ENCODE data around the gene HDAC4. TPM values are rescaled to one million over a fixed set of nuclear protein-coding genes. Genes with fewer than 3 reads are reported as not detected.

HDAC4 gene
- total and polyA plus RNA-seq, 2 donors (not counting 1 experiment from before 2014, with no cell fraction given): 13.5 to 46.0 TPM

DNA sequence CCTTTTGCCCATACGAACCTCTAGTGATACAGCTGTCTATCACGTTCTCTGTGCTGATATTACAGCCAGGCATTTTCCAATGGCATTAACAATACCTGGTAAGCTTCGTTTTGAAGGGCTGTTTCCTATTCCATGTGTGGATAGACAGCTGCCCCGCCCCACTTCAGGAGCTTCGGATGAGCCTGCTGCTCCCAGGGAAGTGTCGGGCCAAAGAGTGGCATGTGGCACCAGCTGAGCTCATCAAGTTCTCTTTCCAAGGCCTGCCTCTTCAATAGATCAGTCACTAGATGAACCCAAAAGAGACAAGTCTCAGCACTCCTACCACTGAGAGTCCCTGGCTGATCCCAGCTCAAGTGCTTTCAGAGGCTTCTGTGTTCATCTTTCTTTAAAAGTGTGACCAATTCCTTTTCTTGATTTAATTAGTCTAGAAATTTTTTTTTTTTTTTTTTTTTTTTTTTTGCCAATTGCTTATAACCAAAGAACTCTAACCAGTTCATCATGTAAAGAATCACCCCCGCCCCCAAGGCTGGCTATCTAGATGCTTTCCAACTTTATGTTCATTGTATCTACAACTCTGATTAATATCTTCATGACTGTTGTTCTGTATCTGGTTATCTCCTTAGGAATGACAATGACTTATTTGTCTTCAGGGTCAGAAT is 46.6 kb downstream of the HDAC4 start:
- no peak for TF ChIP-seq EZH2 (IDR thresholded peaks at IDR 0.05; ENCODE audit: borderline replicate concordance, insufficient read depth, low read depth, low read length, poor library complexity, severe bottlenecking)
- TF ChIP-seq, protein P1, sequence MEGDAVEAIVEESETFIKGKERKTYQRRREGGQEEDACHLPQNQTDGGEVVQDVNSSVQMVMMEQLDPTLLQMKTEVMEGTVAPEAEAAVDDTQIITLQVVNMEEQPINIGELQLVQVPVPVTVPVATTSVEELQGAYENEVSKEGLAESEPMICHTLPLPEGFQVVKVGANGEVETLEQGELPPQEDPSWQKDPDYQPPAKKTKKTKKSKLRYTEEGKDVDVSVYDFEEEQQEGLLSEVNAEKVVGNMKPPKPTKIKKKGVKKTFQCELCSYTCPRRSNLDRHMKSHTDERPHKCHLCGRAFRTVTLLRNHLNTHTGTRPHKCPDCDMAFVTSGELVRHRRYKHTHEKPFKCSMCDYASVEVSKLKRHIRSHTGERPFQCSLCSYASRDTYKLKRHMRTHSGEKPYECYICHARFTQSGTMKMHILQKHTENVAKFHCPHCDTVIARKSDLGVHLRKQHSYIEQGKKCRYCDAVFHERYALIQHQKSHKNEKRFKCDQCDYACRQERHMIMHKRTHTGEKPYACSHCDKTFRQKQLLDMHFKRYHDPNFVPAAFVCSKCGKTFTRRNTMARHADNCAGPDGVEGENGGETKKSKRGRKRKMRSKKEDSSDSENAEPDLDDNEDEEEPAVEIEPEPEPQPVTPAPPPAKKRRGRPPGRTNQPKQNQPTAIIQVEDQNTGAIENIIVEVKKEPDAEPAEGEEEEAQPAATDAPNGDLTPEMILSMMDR (IDR thresholded peaks at IDR 0.05): no peak
- Histone ChIP-seq H3K4me3 (ENCODE audit: control extremely low read depth in 1 of 5, extremely low read depth in 1 of 5, insufficient read depth in 1 of 5, low read depth in 2 of 5, low read length in 4 of 5) (no peak overlapping the region), H3K4me2 (replicated peaks; ENCODE audit: low read depth, low read length, poor library complexity, severe bottlenecking) (no peak overlapping the region), H4K20me1 (ENCODE audit: control insufficient read depth, insufficient read depth, low read length, poor library complexity, severe bottlenecking) (no peaks in the 10 kb centered on the region), H3K79me2 (ENCODE audit: control insufficient read depth, insufficient read depth, low read length) (peaks cover 14% of the 10 kb centered on the region), H3K27me3 (replicated peaks in 1 of 4; ENCODE audit: control extremely low read depth in 1 of 4, control insufficient read depth in 3 of 4, insufficient read depth in 4 of 4, low read length in 3 of 4) (no peaks in the 10 kb centered on the region), H3K9me3 (ENCODE audit: control extremely low read depth in 1 of 3, control insufficient read depth in 2 of 3, insufficient read depth in 1 of 3, low read length in 2 of 3) (peaks cover 0 to 11% (median 4%) of the 10 kb centered on the region in 3 donors), H3K4me1 (ENCODE audit: control insufficient read depth in 2 of 2, insufficient read depth in 2 of 2, low read length in 2 of 2) (no peaks in the 10 kb centered on the region), H3K36me3 (replicated peaks in 1 of 2; ENCODE audit: control extremely low read depth in 1 of 2, control insufficient read depth in 1 of 2, extremely low read depth in 1 of 2, insufficient read depth in 2 of 2, low read length in 1 of 2) (peaks cover 0 to 5% of the 10 kb centered on the region in 2 experiments), H2AFZ (ENCODE audit: insufficient read depth, low read depth, low read length, poor library complexity, severe bottlenecking) (no peak overlapping the region), H3K9ac (ENCODE audit: low read length) (no peak overlapping the region), H3K27ac (ENCODE audit: low read length in 2 of 2) (no peak overlapping the region)
- Mint-ChIP-seq H3K27me3 (no peaks in the 10 kb centered on the region), H3K27ac (no peak overlapping the region), H3K9me3 (ENCODE audit: insufficient read depth) (peaks cover 6% of the 10 kb centered on the region), H3K4me3 (no peak overlapping the region), H3K4me1 (no peaks in the 10 kb centered on the region)
- WGBS (ENCODE audit: insufficient coverage): 96% methylated on average over 5 of the region's 7 CpGs
- POLR2A ChIA-PET: no interaction called here
- DNase-seq: no peak
- no peak for ATAC-seq (ENCODE audit: low read depth)
- CTCF ChIA-PET: interaction anchor here (0.7 kb wide), 2 partner anchors 118 to 264 kb away, joined by 5 read pairs; no protein-coding TSS in a partner anchor
- intact Hi-C loops (cut with micrococcal nuclease): no loop called here

DNA sequence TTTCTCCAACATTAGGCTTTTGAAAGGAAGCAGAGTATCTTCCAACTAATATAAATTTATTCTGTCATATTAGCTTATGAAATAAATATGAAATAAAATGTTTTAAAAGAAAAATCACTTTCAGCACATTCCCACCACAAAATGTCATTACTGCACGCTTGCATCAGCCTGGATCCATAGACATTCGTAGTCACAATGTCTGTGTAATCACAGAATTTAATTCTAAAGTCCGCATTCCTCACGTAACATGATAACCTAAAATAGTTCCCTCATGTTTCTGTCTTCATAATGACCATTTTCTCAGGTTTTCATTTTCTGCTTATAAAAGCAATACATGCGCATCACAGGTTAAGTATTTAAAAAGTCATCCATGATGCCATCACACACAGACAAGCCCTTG is 47.1 kb downstream of the HDAC4 start:
- no peak overlapping the region for H3K9ac ChIP-seq (ENCODE audit: low read length)
- Mint-ChIP-seq H3K27me3 (no peaks in the 10 kb centered on the region), H3K4me1 (no peaks in the 10 kb centered on the region), H3K9me3 (ENCODE audit: insufficient read depth) (peaks cover 6% of the 10 kb centered on the region), H3K27ac (no peak overlapping the region), H3K4me3 (no peak overlapping the region)
- WGBS (ENCODE audit: insufficient coverage): 100% methylated on average over 3 of the region's 5 CpGs
- no peak overlapping the region for H3K4me3 ChIP-seq (ENCODE audit: control extremely low read depth in 1 of 5, extremely low read depth in 1 of 5, insufficient read depth in 1 of 5, low read depth in 2 of 5, low read length in 4 of 5)
- ATAC-seq (ENCODE audit: low read depth) (no peak), DNase-seq (no peak)
- H3K79me2 ChIP-seq (ENCODE audit: control insufficient read depth, insufficient read depth, low read length): peaks cover 20% of the 10 kb centered on the region
- H3K9me3 ChIP-seq (ENCODE audit: control extremely low read depth in 1 of 3, control insufficient read depth in 2 of 3, insufficient read depth in 1 of 3, low read length in 2 of 3): peaks cover 0 to 11% (median 4%) of the 10 kb centered on the region in 3 donors
- H4K20me1 ChIP-seq (ENCODE audit: control insufficient read depth, insufficient read depth, low read length, poor library complexity, severe bottlenecking): no peaks in the 10 kb centered on the region
- no peak overlapping the region for H3K27ac ChIP-seq (ENCODE audit: low read length in 2 of 2)
- intact Hi-C loops (cut with micrococcal nuclease): no loop called here
- no peaks in the 10 kb centered on the region for H3K4me1 ChIP-seq (ENCODE audit: control insufficient read depth in 2 of 2, insufficient read depth in 2 of 2, low read length in 2 of 2)
- no peaks in the 10 kb centered on the region for H3K27me3 ChIP-seq (replicated peaks in 1 of 4; ENCODE audit: control extremely low read depth in 1 of 4, control insufficient read depth in 3 of 4, insufficient read depth in 4 of 4, low read length in 3 of 4)
- CTCF ChIA-PET: interaction anchor here (0.7 kb wide), 2 partner anchors 119 to 264 kb away, joined by 5 read pairs; no protein-coding TSS in a partner anchor
- no peak overlapping the region for H2AFZ ChIP-seq (ENCODE audit: insufficient read depth, low read depth, low read length, poor library complexity, severe bottlenecking)
- POLR2A ChIA-PET: no interaction called here
- no peak overlapping the region for H3K4me2 ChIP-seq (replicated peaks; ENCODE audit: low read depth, low read length, poor library complexity, severe bottlenecking)
- peaks cover 0 to 5% of the 10 kb centered on the region in 2 experiments for H3K36me3 ChIP-seq (replicated peaks in 1 of 2; ENCODE audit: control extremely low read depth in 1 of 2, control insufficient read depth in 1 of 2, extremely low read depth in 1 of 2, insufficient read depth in 2 of 2, low read length in 1 of 2)
- no peak for TF ChIP-seq EZH2 (IDR thresholded peaks at IDR 0.05; ENCODE audit: borderline replicate concordance, insufficient read depth, low read depth, low read length, poor library complexity, severe bottlenecking)
- TF ChIP-seq, protein P1 (IDR thresholded peaks at IDR 0.05): no peak
